HG02870 (cell line): ENCODE data around the gene SLC37A3.
"Not testable (repeated sequence)": the region's sequence is repeated elsewhere in the genome, so short reads cannot be mapped to it uniquely, and the experiment has no call there.

ENCODE experiments used
- ATAC-seq: cut with Tn5 transposase; IDR thresholded peaks from one replicate; pipeline ENCODE4 v1.9.1; 2021; ENCODE audit warnings: mild to moderate bottlenecking, moderate library complexity; ENCODE audit not compliant: unreplicated experiment

Gene SLC37A3

DNA sequence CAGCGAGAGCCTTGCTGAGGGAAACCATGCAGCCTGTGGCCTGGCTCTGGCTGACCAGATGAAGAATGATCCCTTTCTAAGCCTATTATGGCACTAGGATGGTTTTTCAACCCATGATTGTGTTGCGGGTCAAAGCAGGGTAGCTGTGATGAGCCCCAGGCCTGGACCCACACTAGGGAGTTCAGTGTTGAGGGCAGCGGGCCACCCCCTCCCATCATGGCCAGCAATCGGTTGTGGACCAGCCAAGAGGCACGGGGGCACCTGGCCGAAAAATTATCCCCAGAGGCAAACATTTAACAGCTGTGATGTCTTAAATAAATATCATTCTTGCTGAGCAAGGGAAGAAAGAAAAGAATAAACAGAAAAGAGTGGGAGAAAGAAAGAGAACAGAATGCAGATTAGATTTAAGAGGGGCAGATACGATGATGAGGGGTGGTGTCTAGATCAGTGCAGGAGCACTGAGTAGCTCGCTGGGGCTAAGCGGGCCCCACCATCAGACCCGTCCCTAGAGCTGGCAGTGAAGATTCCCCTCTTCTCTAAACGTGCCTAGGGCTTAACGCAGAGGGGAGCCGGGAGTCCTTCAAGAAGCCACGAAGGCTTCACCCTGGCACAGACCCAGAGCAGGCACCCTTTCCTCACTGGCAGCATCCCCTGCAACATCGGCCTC, 82.7 kb downstream of the SLC37A3 start:
- no peak for ATAC-seq

DNA sequence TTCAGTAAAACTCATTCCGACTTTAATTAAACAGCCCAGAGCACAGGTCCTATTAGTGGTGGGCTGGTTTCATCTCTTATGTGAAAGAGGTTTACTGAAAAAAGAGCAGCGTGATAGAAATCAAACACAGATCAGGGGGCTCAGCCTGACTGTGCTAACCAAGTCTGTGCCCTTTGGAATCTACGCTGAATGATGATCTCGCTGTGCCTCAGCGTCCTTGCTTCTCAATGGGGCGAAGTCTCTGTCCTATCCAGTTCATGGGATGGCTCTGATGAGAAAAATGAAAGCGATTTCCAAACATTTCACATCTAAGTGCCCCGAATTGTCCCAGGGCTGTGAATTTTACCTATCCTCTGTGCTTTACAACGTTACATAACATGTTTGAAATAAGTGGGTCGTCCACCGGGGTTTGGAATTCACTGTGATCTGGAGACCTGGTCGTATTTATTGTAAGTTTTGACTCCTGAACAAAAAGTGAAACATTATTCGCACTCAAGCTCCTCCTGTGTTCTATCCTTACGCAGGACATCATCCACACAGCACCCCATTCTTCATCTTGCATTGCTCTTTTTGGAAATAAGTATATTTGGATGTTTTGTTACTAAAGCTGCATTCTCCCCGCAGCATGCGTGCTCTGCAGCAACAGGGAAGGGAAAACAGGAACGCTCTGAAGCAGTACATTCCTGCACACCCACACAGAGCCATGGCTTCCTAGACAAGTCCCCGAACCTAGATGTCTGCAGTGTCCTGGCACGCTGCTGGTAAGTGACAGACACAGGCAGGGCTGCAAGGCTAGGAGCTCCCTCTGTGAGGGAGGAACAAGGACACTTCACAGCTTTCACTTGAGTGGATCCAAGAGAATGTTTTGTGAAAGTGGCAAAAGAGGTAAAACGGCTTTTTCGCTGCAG, 83.5 kb downstream of the SLC37A3 start:
- no peak for ATAC-seq

GRCh38 chr7:140312141-140312846, 86.0 kb downstream of the SLC37A3 start:
- ATAC-seq = no peak

GRCh38 chr7:140311128-140311527, 87.2 kb downstream of the SLC37A3 start:
- ATAC-seq = not testable (repeated sequence)

GRCh38 chr7:140310337-140311002, 87.9 kb downstream of the SLC37A3 start:
- ATAC-seq = no peak

- no peak for ATAC-seq
Measured at GRCh38 chr7:140308060-140308459, 90.3 kb downstream of the SLC37A3 start.

- no peak for ATAC-seq
Measured at GRCh38 chr7:140304191-140304799, 94.0 kb downstream of the SLC37A3 start.

DNA sequence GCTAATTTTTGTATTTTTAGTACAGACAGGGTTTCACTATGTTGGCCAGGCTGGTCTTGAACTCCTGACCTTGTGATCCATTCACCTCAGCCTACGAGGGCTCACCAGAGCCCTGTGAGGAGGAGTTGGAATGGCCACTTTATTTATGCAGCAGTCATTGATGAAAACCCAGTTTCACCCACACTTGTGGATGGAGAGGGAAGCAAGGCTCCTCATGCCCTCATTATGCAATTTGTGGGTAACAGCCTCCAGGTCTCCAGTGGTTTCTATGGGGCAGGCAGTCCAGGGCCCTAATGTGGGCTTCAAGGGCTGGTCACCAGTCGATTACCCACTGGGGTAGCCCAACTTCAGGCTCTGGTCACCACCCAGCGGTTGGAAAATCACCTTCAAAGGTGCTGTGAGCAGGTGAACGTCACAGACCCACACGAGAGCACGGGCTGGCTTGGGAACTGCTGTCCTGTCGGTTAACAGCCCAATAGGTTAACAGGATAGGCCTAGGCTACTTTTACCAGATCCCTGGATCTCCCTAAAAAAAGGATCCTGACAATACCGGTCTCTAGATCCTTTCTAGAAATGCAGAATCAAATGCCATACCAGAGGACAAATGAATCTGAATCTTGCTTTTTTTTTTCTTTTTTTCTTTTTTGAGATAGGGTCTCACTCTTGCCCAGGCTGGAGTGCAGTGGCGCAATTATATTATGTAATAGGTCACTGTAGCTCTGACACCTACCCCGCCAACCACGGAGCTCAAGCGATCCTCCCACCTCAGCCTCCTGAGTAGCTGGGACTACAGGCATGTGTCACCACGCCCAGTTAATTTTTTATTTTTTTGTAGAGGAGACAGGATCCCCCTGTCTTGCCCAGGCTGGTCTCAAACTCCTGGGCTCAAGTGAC, 97.8 kb downstream of the SLC37A3 start:
- no peak for ATAC-seq

GRCh38 chr7:140298213-140298612, 100.1 kb downstream of the SLC37A3 start:
- ATAC-seq = no peak

DNA sequence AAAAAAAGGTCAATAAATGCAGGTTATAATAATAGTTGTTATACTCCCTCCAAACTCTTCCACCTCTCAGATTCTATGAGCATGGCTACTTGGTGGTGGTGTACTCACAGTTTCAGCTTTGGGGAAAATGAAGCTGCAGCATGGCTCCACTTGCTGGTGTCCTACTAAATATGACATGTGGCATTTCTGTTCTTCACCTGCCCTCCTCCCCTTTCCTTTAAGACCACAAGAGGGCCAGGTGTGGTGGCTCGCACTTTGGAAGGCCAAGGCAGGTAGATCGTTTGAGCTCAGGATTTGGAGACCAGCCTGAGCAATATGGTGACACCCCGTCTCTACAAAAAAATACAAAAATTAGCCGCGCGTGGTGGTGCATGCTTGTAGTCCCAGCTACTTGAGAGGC, 101.1 kb downstream of the SLC37A3 start:
- no peak for ATAC-seq

DNA sequence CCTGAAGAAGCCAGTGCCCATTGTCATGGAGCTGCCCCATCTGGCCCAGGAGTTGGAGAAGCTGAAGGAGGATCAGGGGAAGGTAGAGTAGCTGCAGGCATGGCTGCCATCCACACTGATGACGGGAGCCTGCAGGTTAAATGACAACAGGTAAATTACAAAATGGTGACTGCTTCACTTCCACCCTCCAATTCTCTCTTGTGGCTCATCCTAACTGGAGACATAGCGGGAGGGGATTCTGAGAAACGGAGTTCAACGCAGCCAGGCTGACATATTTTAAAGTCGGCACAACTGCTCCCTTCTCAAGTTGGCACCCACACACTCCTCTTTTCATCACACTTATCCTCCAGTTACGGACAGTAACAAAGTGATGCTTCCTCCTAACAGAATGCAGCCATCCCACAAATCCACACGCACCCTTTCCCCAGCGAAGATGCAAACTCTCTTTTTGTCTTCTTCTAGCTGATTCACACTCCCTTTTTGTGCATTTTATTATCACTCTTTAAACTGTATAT, 103.0 kb downstream of the SLC37A3 start:
- ATAC-seq = no peak

DNA sequence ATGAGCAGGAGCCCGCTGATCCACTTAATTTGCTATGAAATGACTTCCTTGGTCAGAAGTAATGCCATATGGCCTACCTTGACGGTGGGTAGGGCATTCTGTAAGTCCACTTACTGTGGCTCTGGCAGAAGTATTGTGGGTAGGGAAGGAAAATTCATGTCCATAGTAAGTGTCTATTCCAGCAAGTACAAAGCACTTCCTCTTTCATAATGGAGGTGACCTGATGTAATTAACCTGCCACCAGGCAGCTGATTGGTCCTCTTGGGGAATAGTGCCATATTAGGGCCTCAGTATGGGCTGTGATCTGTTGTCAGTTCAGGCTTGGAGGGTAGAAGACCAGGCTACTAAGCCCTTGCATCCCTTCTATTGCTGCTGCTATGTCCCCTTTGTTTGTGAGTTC, 103.9 kb downstream of the SLC37A3 start:
- no peak for ATAC-seq

DNA sequence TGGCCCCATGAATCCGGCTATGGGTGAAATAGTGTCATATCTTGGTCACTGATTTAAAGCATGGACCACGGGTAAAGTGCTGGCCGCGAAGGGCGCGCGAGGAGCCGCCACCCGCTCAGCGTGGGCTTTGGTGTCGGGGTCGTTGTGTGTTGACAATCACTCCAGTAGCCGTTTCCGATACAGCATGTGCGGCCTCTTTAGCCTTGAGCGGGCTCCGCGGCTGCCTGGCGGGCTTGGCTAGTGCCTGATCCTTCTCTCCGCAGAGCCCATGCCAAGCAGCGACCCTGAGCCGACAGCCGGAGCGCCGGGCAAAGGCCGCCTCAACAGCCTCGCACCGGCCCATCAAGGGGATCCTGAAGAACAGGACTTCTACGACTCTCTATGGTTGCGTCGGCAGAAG, 105.9 kb downstream of the SLC37A3 start:
- no peak for ATAC-seq

GRCh38 chr7:140289804-140290203, 108.5 kb downstream of the SLC37A3 start:
- no peak for ATAC-seq

DNA sequence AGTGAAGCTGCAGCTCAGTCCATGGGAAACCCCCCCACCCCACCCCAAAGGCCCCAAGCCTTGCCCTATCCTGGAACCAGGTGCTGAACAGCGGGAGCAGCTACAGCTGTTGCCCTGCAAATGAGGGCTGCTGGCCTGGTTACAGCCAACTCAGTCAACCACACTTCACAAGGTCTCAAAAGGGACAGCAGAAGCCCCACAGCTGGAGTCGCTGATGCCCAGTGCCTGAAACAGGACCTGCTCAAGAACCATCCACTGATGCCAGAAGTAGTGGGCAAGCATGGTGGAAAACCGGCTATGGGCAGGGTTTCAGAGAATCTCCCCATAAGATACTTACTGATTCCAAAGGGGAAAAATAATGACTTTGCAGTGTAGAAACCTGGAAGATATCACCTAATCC, 110.3 kb downstream of the SLC37A3 start:
- no peak for ATAC-seq

DNA sequence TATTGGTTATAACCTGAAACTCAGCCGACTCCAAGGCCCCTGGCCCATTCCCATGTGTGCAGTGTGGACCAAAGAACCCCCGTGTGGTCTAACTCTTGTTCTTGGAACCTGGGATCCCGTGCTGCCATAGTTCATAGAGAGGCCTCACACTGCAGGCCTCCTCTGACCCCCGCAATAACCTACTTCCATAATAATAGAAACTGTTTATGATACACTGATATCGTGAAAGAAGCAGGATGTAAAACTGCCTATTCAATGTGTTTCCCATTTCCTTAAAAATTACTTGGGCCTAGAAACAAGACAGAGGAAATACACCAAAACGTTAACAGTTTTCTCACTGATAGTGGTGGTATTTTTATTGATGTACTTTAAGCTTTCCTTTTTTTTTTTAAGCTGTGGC, 112.4 kb downstream of the SLC37A3 start:
- no peak for ATAC-seq

- ATAC-seq = no peak
Measured at GRCh38 chr7:140284062-140284461, 114.3 kb downstream of the SLC37A3 start.
